ENCODE results near the gene SPN. TPM values are rescaled to one million over a fixed set of nuclear protein-coding genes. Genes with fewer than 3 reads are reported as not detected.

The SPN gene
- total RNA-seq, 1 experiment from 2014 or later: 0.47 TPM

- H3K4me1 ChIP-seq (ENCODE audit: control insufficient read depth in 1 of 2, insufficient read depth in 2 of 2, low read length in 2 of 2): no peaks in the 10 kb centered on the region
- ATAC-seq (no peak), DNase-seq (ENCODE audit: low read depth, low spot score) (no peak)
- H4K20me1 ChIP-seq (ENCODE audit: insufficient read depth): no peaks in the 10 kb centered on the region
- H2AFZ ChIP-seq (ENCODE audit: low read depth, low read length, poor library complexity, severe bottlenecking): no peak overlapping the region
- no peaks in the 10 kb centered on the region for H3K9me2 ChIP-seq (ENCODE audit: insufficient read depth)
- no peak overlapping the region for H3K4me2 ChIP-seq (ENCODE audit: low read length)
- intact Hi-C loops (cut with micrococcal nuclease): no loop called here
- H3K79me2 ChIP-seq (ENCODE audit: insufficient read depth, low read length): no peaks in the 10 kb centered on the region
- ChIA-PET POLR2A (no interaction called here), RAD21 (ENCODE audit: low non-redundant PET in 1 of 2, low total read pairs in 2 of 2, uncharacterized antibody in 2 of 2, unreplicated experiment in 2 of 2) (no interaction called here), CTCF (no interaction called here)
- H3K27me3 ChIP-seq (ENCODE audit: insufficient read depth, low read length): no peaks in the 10 kb centered on the region
- no peaks in the 10 kb centered on the region for H3K36me3 ChIP-seq (ENCODE audit: control insufficient read depth in 1 of 2, insufficient read depth in 2 of 2, low read length in 2 of 2)
- H3K9ac ChIP-seq (ENCODE audit: low read length): no peak overlapping the region
- BruUV-seq (replicated peaks): no TSS peak
- TF ChIP-seq POLR2A (IDR thresholded peaks at IDR 0.05; ENCODE audit: borderline replicate concordance, extremely low read depth, insufficient read depth, insufficient read length) (no peak), EZH2phosphoT487 (IDR thresholded peaks at IDR 0.05; ENCODE audit: borderline replicate concordance) (no peak), ATF3 (IDR thresholded peaks at IDR 0.05) (no peak), SP1 (IDR thresholded peaks at IDR 0.05; ENCODE audit: low read depth) (no peak), ZBTB33 (IDR thresholded peaks at IDR 0.05; ENCODE audit: extremely low read depth, insufficient replicate concordance, low read length) (no peak), ZFX (IDR thresholded peaks at IDR 0.05) (no peak), ZNF274 (IDR thresholded peaks at IDR 0.05; ENCODE audit: low read depth, low read length) (no peak), YY1 (IDR thresholded peaks at IDR 0.05; ENCODE audit: extremely low read depth, insufficient replicate concordance, low read depth, low read length) (no peak), CBX3 (IDR thresholded peaks at IDR 0.05; ENCODE audit: low read depth) (no peak), TCF7L2 (IDR thresholded peaks at IDR 0.05; ENCODE audit: borderline replicate concordance, extremely low read depth, insufficient read depth, insufficient read length) (no peak), CEBPB (IDR thresholded peaks at IDR 0.05; ENCODE audit: low read depth) (no peak), FOSL1 (IDR thresholded peaks at IDR 0.05; ENCODE audit: low read depth) (no peak)
- no peak overlapping the region for H3K4me3 ChIP-seq (replicated peaks in 1 of 2; ENCODE audit: low read depth in 1 of 2, low read length in 2 of 2)
- no peaks in the 10 kb centered on the region for H3K9me3 ChIP-seq (ENCODE audit: control insufficient read depth in 1 of 2, insufficient read depth in 1 of 2, low read depth in 1 of 2, low read length in 2 of 2)
- no peak overlapping the region for H3K27ac ChIP-seq (ENCODE audit: low read depth, low read length)
Measured at GRCh38 chr16:29646947-29647346, 16.1 kb upstream of the SPN start.
